GM06990 (cell line): ENCODE data around the gene SH2D2A.

Experiments used
- DNase-seq: peaks from one replicate; pipeline ENCODE4 v3.0.0-alpha.2; 2011; ENCODE audit not compliant: insufficient read length; ENCODE audit errors: extremely low read depth
- H3K27me3 ChIP-seq: replicated peaks from 2 replicates; pipeline ENCODE4 v1.6.0; 2011; ENCODE audit warnings: low read length; ENCODE audit not compliant: control insufficient read depth, insufficient read depth
- H3K36me3 ChIP-seq: 2 replicates; pipeline ENCODE4 v1.5.1; 2011; ENCODE audit warnings: low read length; ENCODE audit not compliant: control insufficient read depth, insufficient read depth
- H3K4me3 ChIP-seq: replicated peaks from 2 replicates; pipeline ENCODE4 v1.5.1; 2011; ENCODE audit warnings: low read depth, mild to moderate bottlenecking, control low read depth, low read length
- CTCF ChIP-seq: IDR thresholded peaks from 2 replicates; pipeline ENCODE4 v1.5.1; 2011; ENCODE audit warnings: low read length, control low read depth, mild to moderate bottlenecking, inconsistent platforms; ENCODE audit not compliant: insufficient read depth, poor library complexity, severe bottlenecking

Gene SH2D2A

GRCh38 chr1:156773607-156774006, 43.0 kb downstream of the SH2D2A start:
- Histone ChIP-seq H3K27me3 (no peaks in the 10 kb centered on the region), H3K36me3 (peaks cover 3% of the 10 kb centered on the region), H3K4me3 (no peak overlapping the region)
- DNase-seq, result no peak
- TF ChIP-seq CTCF, result no peak

- Histone ChIP-seq H3K36me3 (peaks cover 3% of the 10 kb centered on the region), H3K4me3 (no peak overlapping the region), H3K27me3 (no peaks in the 10 kb centered on the region)
- no peak for DNase-seq
- TF ChIP-seq CTCF, result no peak
These were observed 43.7 kb downstream of the SH2D2A start for GRCh38 chr1:156772728-156773497.

GRCh38 chr1:156772222-156772621, 44.4 kb downstream of the SH2D2A start:
- DNase-seq, result no peak
- TF ChIP-seq CTCF, result no peak
- H3K4me3 ChIP-seq, result no peak overlapping the region
- H3K27me3 ChIP-seq, result no peaks in the 10 kb centered on the region
- H3K36me3 ChIP-seq, result peaks cover 3% of the 10 kb centered on the region

GRCh38 chr1:156768610-156769295, 47.9 kb downstream of the SH2D2A start:
- no peaks in the 10 kb centered on the region for H3K27me3 ChIP-seq
- no peak for DNase-seq
- peak overlapping the region; percentile 91 for H3K4me3 ChIP-seq
- H3K36me3 ChIP-seq, result peaks cover 3% of the 10 kb centered on the region
- TF ChIP-seq CTCF, result no peak

GRCh38 chr1:156767879-156768604, 48.6 kb downstream of the SH2D2A start:
- DNase-seq, result peak; percentile 52
- Histone ChIP-seq H3K4me3 (peak overlapping the region; percentile 91), H3K27me3 (no peaks in the 10 kb centered on the region), H3K36me3 (peaks cover 3% of the 10 kb centered on the region)
- no peak for TF ChIP-seq CTCF
